Memory B cell (primary cell): ENCODE measurements around the gene PHF24.

Experiments
- ATAC-seq: fragments of 150-1000 bp; cut with Tn5 transposase; 2 replicates; pipeline ENCODE4 v1.10.0; 2021; ENCODE audit warnings: low read depth, mild to moderate bottlenecking, moderate library complexity
- DNase-seq, 2 donors: peaks; one replicate each; pipeline ENCODE4 v3.0.0; 2022; ENCODE audit warnings: low spot score in 2 of 2
- H3K27ac Mint-ChIP-seq: one replicate; pipeline ENCODE4 v1.8.0; 2022; ENCODE audit warnings: mild to moderate bottlenecking, moderate library complexity, mixed read lengths
- H3K27me3 Mint-ChIP-seq: one replicate; pipeline ENCODE4 v1.8.0; 2022; ENCODE audit warnings: mixed read lengths
- H3K36me3 Mint-ChIP-seq: one replicate; pipeline ENCODE4 v1.8.0; 2022; ENCODE audit warnings: mild to moderate bottlenecking, mixed read lengths
- H3K4me1 Mint-ChIP-seq: one replicate; pipeline ENCODE4 v1.8.0; 2022; ENCODE audit warnings: mixed read lengths
- H3K4me3 Mint-ChIP-seq: one replicate; pipeline ENCODE4 v1.8.0; 2022; ENCODE audit warnings: mild to moderate bottlenecking, moderate library complexity, mixed read lengths
- H3K9me3 Mint-ChIP-seq: one replicate; pipeline ENCODE4 v1.8.0; 2022; ENCODE audit warnings: mixed read lengths

Gene PHF24

GRCh38 chr9:34963552-34963951, 5.5 kb downstream of the PHF24 start:
- Mint-ChIP-seq H3K4me3 (no peak overlapping the region), H3K36me3 (no peaks in the 10 kb centered on the region), H3K4me1 (no peaks in the 10 kb centered on the region), H3K27ac (no peak overlapping the region), H3K9me3 (no peaks in the 10 kb centered on the region), H3K27me3 (peaks cover 23% of the 10 kb centered on the region)
- DNase-seq, result no peak
- ATAC-seq, result no peak

DNA sequence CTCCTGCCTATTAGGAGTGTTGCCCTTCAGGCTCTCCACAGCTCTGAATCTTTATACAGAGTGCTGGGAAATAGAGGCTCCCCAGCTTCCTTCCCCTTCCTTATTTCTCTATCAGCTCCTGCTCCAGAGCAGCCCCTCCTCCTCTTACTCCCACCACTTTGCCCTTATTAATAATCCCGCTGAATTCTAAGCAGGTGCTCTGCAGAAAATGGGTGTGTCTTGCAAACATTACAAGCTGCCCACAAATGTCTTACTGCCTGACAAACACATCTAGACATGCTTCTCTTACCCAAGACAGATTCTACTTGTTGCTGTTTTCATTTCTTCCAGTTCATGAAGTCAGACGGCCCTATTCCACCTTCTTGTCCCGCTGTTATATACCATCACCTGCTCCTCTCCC, 6.4 kb downstream of the PHF24 start:
- Mint-ChIP-seq H3K9me3 (no peaks in the 10 kb centered on the region), H3K4me3 (no peak overlapping the region), H3K4me1 (no peaks in the 10 kb centered on the region), H3K27me3 (peaks cover 22% of the 10 kb centered on the region), H3K36me3 (no peaks in the 10 kb centered on the region), H3K27ac (no peak overlapping the region)
- ATAC-seq (no peak), DNase-seq (no peak)

DNA sequence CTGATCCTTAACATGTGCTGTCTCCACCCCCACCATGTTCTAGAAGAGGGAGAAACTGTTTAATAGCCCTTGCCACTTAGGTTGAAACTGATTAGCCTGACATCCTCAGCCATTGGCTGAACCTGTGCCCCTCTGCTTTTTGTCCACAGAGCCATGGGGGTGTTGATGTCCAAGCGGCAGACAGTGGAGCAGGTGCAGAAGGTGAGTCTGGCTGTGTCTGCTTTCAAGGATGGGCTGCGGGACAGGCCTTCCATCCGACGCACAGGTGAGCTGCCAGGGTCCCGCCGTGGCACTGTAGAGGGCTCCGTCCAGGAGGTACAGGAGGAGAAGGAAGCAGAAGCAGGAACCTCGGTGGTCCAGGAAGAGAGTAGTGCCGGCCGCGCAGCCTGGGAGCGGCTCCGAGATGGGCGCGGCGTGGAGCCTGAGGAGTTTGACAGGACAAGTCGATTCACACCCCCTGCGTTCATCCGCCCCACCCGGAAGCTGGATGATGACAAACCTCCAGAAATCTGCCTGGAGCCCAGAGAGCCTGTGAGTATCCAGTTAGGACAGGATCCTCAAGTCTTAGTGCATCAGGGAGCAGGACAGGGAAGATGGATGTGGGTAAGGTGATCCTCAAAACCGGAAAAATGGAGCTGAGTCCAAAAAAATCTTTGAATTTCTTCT, 13.2 kb downstream of the PHF24 start:
- DNase-seq, result no peak
- Mint-ChIP-seq H3K4me1 (no peaks in the 10 kb centered on the region), H3K4me3 (no peak overlapping the region), H3K36me3 (no peaks in the 10 kb centered on the region), H3K27me3 (peaks cover 14% of the 10 kb centered on the region), H3K27ac (no peak overlapping the region), H3K9me3 (no peaks in the 10 kb centered on the region)
- no peak for ATAC-seq

GRCh38 chr9:34974664-34975063, 16.6 kb downstream of the PHF24 start:
- no peak for DNase-seq
- Mint-ChIP-seq H3K36me3 (no peaks in the 10 kb centered on the region), H3K27ac (no peak overlapping the region), H3K9me3 (no peaks in the 10 kb centered on the region), H3K4me3 (no peak overlapping the region), H3K27me3 (peaks cover 8% of the 10 kb centered on the region), H3K4me1 (no peaks in the 10 kb centered on the region)
- ATAC-seq, result no peak

DNA sequence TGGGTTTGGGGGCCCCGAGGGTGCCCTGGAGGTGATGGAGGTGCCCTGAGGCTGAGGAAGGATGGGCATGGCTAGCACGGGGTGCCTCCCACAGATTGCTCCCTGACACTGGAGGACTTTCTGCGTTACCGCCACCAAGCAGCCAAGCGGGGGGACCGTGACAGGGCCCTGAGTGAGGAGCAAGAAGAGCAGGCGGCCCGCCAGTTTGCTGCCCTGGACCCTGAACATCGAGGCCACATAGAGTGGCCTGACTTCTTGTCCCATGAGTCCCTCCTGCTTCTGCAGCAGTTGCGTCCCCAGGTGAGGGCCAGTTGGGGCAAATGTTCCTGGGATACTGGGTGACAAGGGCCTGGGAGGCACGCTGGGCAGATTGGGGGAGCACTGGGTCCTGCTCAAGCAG, 18.4 kb downstream of the PHF24 start:
- no peaks in the 10 kb centered on the region for H3K36me3 Mint-ChIP-seq
- peaks cover 2% of the 10 kb centered on the region for H3K4me1 Mint-ChIP-seq
- H3K4me3 Mint-ChIP-seq, result no peak overlapping the region
- ATAC-seq (no peak), DNase-seq (no peak)
- H3K27me3 Mint-ChIP-seq, result peaks cover 5% of the 10 kb centered on the region
- H3K27ac Mint-ChIP-seq, result no peak overlapping the region
- H3K9me3 Mint-ChIP-seq, result no peaks in the 10 kb centered on the region

GRCh38 chr9:34976992-34977391, 18.9 kb downstream of the PHF24 start:
- H3K27me3 Mint-ChIP-seq, result peaks cover 5% of the 10 kb centered on the region
- H3K27ac Mint-ChIP-seq, result no peak overlapping the region
- H3K4me3 Mint-ChIP-seq, result no peak overlapping the region
- ATAC-seq, result no peak
- DNase-seq, result no peak
- no peaks in the 10 kb centered on the region for H3K9me3 Mint-ChIP-seq
- peaks cover 2% of the 10 kb centered on the region for H3K4me1 Mint-ChIP-seq
- H3K36me3 Mint-ChIP-seq, result no peaks in the 10 kb centered on the region

DNA sequence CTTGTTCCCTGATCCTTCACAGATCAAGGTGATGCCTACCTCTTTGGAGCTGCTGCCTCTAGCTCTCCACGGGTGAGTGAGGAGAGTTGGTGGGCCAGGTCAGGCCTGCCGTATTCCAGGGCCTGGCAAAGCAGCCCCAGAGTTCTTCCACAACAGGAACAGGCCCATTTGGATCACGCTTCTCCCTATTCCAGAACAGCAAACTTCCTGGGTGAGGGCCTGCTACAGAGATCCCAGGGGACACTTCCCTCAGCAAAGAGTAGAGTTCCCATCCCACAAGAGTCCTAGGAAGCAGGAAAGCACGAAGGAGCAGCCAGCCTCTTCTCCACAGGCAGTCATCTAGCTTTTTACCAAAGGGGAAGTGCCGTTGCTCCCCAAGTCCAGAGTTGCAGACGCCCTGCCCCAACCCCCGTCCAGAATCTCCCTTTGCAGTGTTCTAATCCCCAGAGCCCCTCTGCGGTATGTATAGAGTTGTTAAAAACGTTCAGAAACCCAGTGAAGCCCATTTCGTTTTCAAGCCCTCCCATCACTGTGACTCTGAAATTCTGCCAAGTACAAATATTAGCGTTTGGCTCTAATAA, 22.2 kb downstream of the PHF24 start:
- ATAC-seq, result no peak
- Mint-ChIP-seq H3K27ac (no peak overlapping the region), H3K36me3 (no peaks in the 10 kb centered on the region), H3K4me3 (no peak overlapping the region), H3K27me3 (peaks cover 2% of the 10 kb centered on the region), H3K4me1 (peaks cover 27% of the 10 kb centered on the region), H3K9me3 (no peaks in the 10 kb centered on the region)
- no peak for DNase-seq

DNA sequence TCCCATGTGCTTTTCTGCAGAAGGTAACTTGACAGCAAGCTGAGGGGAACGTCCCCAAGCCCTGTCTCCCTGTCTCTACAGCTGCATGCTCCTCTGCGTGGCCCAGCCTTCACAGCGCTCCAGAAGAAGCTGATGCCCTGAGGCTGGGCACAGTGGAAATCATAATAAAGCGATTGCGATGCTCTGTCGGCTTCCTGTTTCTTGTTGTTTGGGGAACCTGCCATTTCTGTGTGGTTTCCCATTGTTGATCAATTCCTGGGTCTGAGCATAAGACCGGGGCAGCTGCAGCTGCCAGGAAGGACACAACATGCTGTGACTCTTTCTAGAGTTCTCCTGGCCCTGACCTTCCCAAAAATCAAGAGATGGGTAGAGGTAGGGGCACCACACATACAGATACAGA, 24.3 kb downstream of the PHF24 start:
- H3K27me3 Mint-ChIP-seq, result no peaks in the 10 kb centered on the region
- H3K4me3 Mint-ChIP-seq, result peak overlapping the region; percentile 9
- no peaks in the 10 kb centered on the region for H3K36me3 Mint-ChIP-seq
- no peaks in the 10 kb centered on the region for H3K9me3 Mint-ChIP-seq
- no peak for DNase-seq
- H3K27ac Mint-ChIP-seq, result no peak overlapping the region
- no peak for ATAC-seq
- peaks cover 42% of the 10 kb centered on the region for H3K4me1 Mint-ChIP-seq

DNA sequence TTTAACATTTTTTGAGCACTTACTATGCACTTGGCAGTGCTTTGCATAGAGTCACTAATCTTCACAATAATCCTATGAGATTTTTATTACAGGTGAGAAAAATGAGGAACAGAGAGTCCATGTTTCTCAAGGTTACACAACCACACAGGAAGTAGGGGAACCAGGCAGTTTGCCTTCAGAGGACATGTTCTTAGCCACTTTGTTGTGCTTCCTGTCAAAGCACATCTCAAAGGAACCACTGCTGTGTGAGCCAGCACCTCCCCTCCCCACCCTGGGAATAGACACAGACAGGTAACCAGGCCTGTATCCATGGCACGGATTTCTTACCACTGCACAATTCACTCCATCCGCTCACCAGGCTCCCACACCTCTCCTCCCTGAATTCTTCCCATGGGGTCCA, 25.1 kb downstream of the PHF24 start:
- no peaks in the 10 kb centered on the region for H3K36me3 Mint-ChIP-seq
- no peaks in the 10 kb centered on the region for H3K27me3 Mint-ChIP-seq
- no peaks in the 10 kb centered on the region for H3K9me3 Mint-ChIP-seq
- peaks cover 46% of the 10 kb centered on the region for H3K4me1 Mint-ChIP-seq
- ATAC-seq (peak; percentile 78), DNase-seq (no peak)
- H3K4me3 Mint-ChIP-seq, result peak overlapping the region; percentile 37
- no peak overlapping the region for H3K27ac Mint-ChIP-seq

DNA sequence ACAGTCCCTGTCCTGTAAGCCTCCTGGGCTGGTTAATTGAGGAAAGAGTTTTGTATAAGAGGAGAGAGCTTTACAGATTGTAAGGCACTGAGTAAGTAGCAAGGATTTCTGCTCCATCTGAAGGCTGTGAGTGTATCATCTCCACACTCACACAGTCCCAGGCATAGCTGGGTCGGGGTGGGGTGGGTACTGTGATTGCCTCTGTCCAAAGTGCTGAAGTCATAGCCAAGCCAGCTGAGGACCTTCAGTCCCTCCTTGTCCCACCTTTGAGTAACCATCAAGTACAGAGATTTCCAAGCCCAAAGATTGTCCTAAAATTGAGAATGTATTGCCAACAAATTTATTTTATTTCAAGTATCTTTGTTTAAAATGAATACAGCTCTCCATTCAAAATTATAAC, 26.0 kb downstream of the PHF24 start:
- H3K4me3 Mint-ChIP-seq, result no peak overlapping the region
- ATAC-seq (no peak), DNase-seq (no peak)
- no peaks in the 10 kb centered on the region for H3K9me3 Mint-ChIP-seq
- H3K27ac Mint-ChIP-seq, result no peak overlapping the region
- no peaks in the 10 kb centered on the region for H3K36me3 Mint-ChIP-seq
- peaks cover 50% of the 10 kb centered on the region for H3K4me1 Mint-ChIP-seq
- no peaks in the 10 kb centered on the region for H3K27me3 Mint-ChIP-seq

DNA sequence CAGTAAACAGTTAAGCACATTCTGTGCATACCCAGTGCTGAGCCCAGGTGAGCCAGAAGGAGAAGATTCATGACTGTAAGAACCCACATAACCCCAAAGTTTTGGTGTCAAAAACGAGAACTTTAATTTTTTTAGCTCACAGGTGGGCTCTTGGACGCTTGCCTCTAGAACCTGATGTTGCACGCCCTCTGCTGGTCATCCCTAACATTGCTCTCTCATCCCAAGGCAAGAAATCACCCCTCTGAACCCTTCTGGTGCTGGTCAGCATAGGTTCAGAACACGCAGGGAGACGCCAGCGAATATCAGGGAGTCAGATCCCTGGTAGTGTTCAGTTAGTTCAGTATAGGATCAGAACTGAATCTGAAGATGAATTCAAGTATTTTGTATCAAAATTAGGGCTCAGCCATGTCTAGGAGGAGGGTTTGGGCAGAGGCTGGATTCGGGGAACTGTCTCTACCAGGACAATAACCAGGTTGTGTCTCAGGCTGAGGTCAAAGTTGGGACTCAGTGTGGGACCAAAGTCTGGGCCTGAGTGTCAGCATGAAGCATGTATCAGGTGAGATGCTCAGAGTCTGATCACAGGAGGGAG, 27.3 kb downstream of the PHF24 start:
- H3K4me3 Mint-ChIP-seq, result no peak overlapping the region
- DNase-seq, result peak in 1 of 2 donors; percentile 37
- H3K27ac Mint-ChIP-seq, result peak overlapping the region; percentile 16

GRCh38 chr9:34986540-34987047, 28.5 kb downstream of the PHF24 start:
- H3K36me3 Mint-ChIP-seq, result no peaks in the 10 kb centered on the region
- peaks cover 57% of the 10 kb centered on the region for H3K4me1 Mint-ChIP-seq
- H3K27me3 Mint-ChIP-seq, result peaks cover 6% of the 10 kb centered on the region
- H3K9me3 Mint-ChIP-seq, result no peaks in the 10 kb centered on the region
- ATAC-seq (peak; percentile 2), DNase-seq (peak; percentile 36 to 40)
- H3K27ac Mint-ChIP-seq, result peak overlapping the region; percentile 56
- H3K4me3 Mint-ChIP-seq, result no peak overlapping the region

More for the DNA sequence above, 27.3 kb downstream of the PHF24 start:
- no peak for ATAC-seq
- no peaks in the 10 kb centered on the region for H3K27me3 Mint-ChIP-seq
- peaks cover 53% of the 10 kb centered on the region for H3K4me1 Mint-ChIP-seq
- H3K36me3 Mint-ChIP-seq, result no peaks in the 10 kb centered on the region
- no peaks in the 10 kb centered on the region for H3K9me3 Mint-ChIP-seq

- no peak for ATAC-seq
Measured at GRCh38 chr9:34987160-34987901, 29.2 kb downstream of the PHF24 start.

More at GRCh38 chr9:34987160-34987901, 29.2 kb downstream of the PHF24 start:
- peaks cover 6% of the 10 kb centered on the region for H3K27me3 Mint-ChIP-seq
- no peak for DNase-seq
- H3K4me3 Mint-ChIP-seq, result peak overlapping the region; percentile 28
- peaks cover 55% of the 10 kb centered on the region for H3K4me1 Mint-ChIP-seq
- H3K36me3 Mint-ChIP-seq, result no peaks in the 10 kb centered on the region
- peak overlapping the region; percentile 61 for H3K27ac Mint-ChIP-seq
- no peaks in the 10 kb centered on the region for H3K9me3 Mint-ChIP-seq
